K562 (cell line): ENCODE results near the gene MAST3. TPM values are rescaled to one million over a fixed set of nuclear protein-coding genes. Genes with fewer than 3 reads are reported as not detected.

ENCODE experiments used
- ATAC-seq: fragments of 200-7000 bp; cut with Tn5 transposase; 3 replicates; pipeline ENCODE4 v1.9.1; 2020; ENCODE audit warnings: moderate library complexity
- BruUV-seq: library from RNA; stranded (reverse); fragments of 400-500 nt; replicated peaks from 2 replicates; lab custom pipeline; 2021; lab: Mats Ljungman, UMichigan
- CTCF ChIA-PET: fragments of 300-600 bp; formaldehyde crosslinking; extraction: SDS; loops from one replicate; lab custom pipeline; 2021; ENCODE audit warnings: low intra/inter-chr PET ratio; lab: Yijun Ruan, JAX
- POLR2A ChIA-PET: fragments of 300-600, 350-650 bp; sonication (Branson Sonifier 250); formaldehyde crosslinking; extraction: SDS; loops from one replicate; lab custom pipeline; 2021; ENCODE audit warnings: antibody characterized with exemption, inconsistent platforms; lab: Yijun Ruan, JAX
- DNase-seq, 4 experiments: peaks; one replicate each; pipeline versions ENCODE4 v3.0.0 to v3.0.0-alpha.2; 2011 to 2018; ENCODE audit warnings: low spot score in 3 of 4, mixed read lengths in 3 of 4; ENCODE audit errors: extremely low read depth in 1 of 4
- FAIRE-seq: peaks from 2 replicates; lab custom pipeline; 2011; peaks lifted over from hg19 to GRCh38; lab: Jason Lieb, UNC
- H2AFZ ChIP-seq: 2 replicates; pipeline ENCODE4 v1.6.0; 2011; ENCODE audit warnings: low read depth, low read length, control low read depth, inconsistent platforms
- H3K27ac ChIP-seq: fragments of 200-600 bp; 3 replicates; pipeline ENCODE4 v1.8.0; 2011; ENCODE audit warnings: low read depth, mild to moderate bottlenecking, control low read depth, inconsistent platforms, low read length, moderate library complexity, mixed read lengths; ENCODE audit errors: extremely low read depth
- H3K27me3 ChIP-seq, 2 experiments: fragments of 300-600 bp in 1 of 2; 2 replicates in 1 of 2; 3 replicates in 1 of 2; pipeline versions ENCODE4 v1.6.0 to v1.8.0; 2011; ENCODE audit warnings: inconsistent platforms in 2 of 2, low read length in 2 of 2, mild to moderate bottlenecking in 1 of 2, mixed read lengths in 1 of 2, moderate library complexity in 1 of 2; ENCODE audit not compliant: control insufficient read depth in 2 of 2, insufficient read depth in 2 of 2
- H3K36me3 ChIP-seq: fragments of 300-600 bp; 3 replicates; pipeline ENCODE4 v1.8.0; 2011; ENCODE audit warnings: mild to moderate bottlenecking, low read length, inconsistent platforms; ENCODE audit not compliant: control insufficient read depth, insufficient read depth
- H3K4me1 ChIP-seq, 2 experiments: fragments of 200-600 bp in 1 of 2; replicated peaks in 1 of 2; 2 replicates in 1 of 2; 3 replicates in 1 of 2; pipeline versions ENCODE4 v1.5.1 to v1.8.0; 2011; ENCODE audit warnings: inconsistent platforms in 2 of 2, low read length in 2 of 2, mild to moderate bottlenecking in 1 of 2, mixed read lengths in 1 of 2, moderate library complexity in 1 of 2; ENCODE audit not compliant: control insufficient read depth in 2 of 2, insufficient read depth in 2 of 2
- H3K4me2 ChIP-seq: 2 replicates; pipeline ENCODE4 v1.6.1; 2011; ENCODE audit warnings: low read length, control low read depth, inconsistent platforms, mixed read lengths; ENCODE audit not compliant: insufficient read depth
- H3K4me3 ChIP-seq: fragments of 200-600 bp; sonication (generic), shearing (Covaris generic); 2 replicates; pipeline ENCODE4 v1.5.1; 2016; ENCODE audit warnings: control low read depth, inconsistent platforms
- H3K79me2 ChIP-seq: fragments of 200-600 bp; 3 replicates; pipeline ENCODE4 v1.8.0; 2011; ENCODE audit warnings: low read length, inconsistent platforms; ENCODE audit not compliant: control insufficient read depth, insufficient read depth
- H3K9ac ChIP-seq, 2 experiments: 2 replicates each; pipeline versions ENCODE4 v1.6.0 to v1.6.1; 2011; ENCODE audit warnings: low read depth in 2 of 2, low read length in 2 of 2, control low read depth in 1 of 2, inconsistent platforms in 1 of 2, mild to moderate bottlenecking in 1 of 2, mixed read lengths in 1 of 2; ENCODE audit not compliant: insufficient read depth in 1 of 2
- H3K9me1 ChIP-seq: one replicate; pipeline ENCODE4 v1.6.0; 2011; ENCODE audit warnings: inconsistent platforms, mild to moderate bottlenecking, low read length, moderate library complexity; ENCODE audit not compliant: control insufficient read depth, insufficient read depth
- H3K9me3 ChIP-seq: replicated peaks from 2 replicates; pipeline ENCODE4 v1.5.1; 2011; ENCODE audit warnings: low read depth, low read length, inconsistent platforms; ENCODE audit not compliant: control insufficient read depth, insufficient read depth
- H4K20me1 ChIP-seq: replicated peaks from 2 replicates; pipeline ENCODE4 v1.6.1; 2011; ENCODE audit warnings: low read length, inconsistent platforms, mixed read lengths; ENCODE audit not compliant: control insufficient read depth, insufficient read depth
- BCOR ChIP-seq: fragments of 450-650 bp; IDR thresholded peaks from 2 replicates; pipeline ENCODE4 v1.6.1; 2016
- CBX5 ChIP-seq: IDR thresholded peaks from 2 replicates; pipeline ENCODE4 v1.6.1; 2014; ENCODE audit warnings: low read depth, borderline replicate concordance
- E2F1 ChIP-seq: sonication (generic); formaldehyde crosslinking; IDR thresholded peaks from 2 replicates; pipeline ENCODE4 v1.8.1; 2023; ENCODE audit warnings: mild to moderate bottlenecking, missing genetic modification reagents, moderate library complexity
- EGR1 ChIP-seq: fragments of 450-650 bp; conservative IDR thresholded peaks from 2 replicates; pipeline ENCODE4 v1.6.1; 2017; ENCODE audit warnings: mild to moderate bottlenecking
- ELF4 ChIP-seq: fragments of 450-650 bp; formaldehyde crosslinking; IDR thresholded peaks from 2 replicates; pipeline ENCODE4 v1.4.0; 2022; ENCODE audit warnings: missing genetic modification characterization
- NFE2L1 ChIP-seq: fragments of 450-650 bp; IDR thresholded peaks from 2 replicates; pipeline ENCODE4 v1.6.1; 2016; ENCODE audit warnings: missing genetic modification characterization, low read depth, mild to moderate bottlenecking, missing compliant biosample characterization, moderate library complexity, borderline replicate concordance
- RFX1 ChIP-seq: fragments of 450-650 bp; IDR thresholded peaks from 2 replicates; pipeline ENCODE4 v1.6.1; 2016; ENCODE audit warnings: mild to moderate bottlenecking, moderate library complexity
- SRF ChIP-seq, 2 experiments: fragments of 250-450, 450-650 bp in 1 of 2; sonication (Bioruptor Pico) in 1 of 2; sonication (generic) in 1 of 2; formaldehyde crosslinking; IDR thresholded peaks; 2 replicates each; pipeline versions ENCODE4 v1.5.0 to v1.5.1; 2020 to 2022; ENCODE audit warnings: mild to moderate bottlenecking in 1 of 2, missing genetic modification reagents in 1 of 2
- SRSF3 ChIP-seq: fragments of 200-400 bp; formaldehyde crosslinking; IDR thresholded peaks from 2 replicates; pipeline ENCODE4 v1.6.1; 2016; ENCODE audit warnings: mild to moderate bottlenecking, low read length, moderate library complexity; ENCODE audit not compliant: insufficient read depth
- TAF1 ChIP-seq: IDR thresholded peaks from 2 replicates; pipeline ENCODE4 v1.6.1; 2011; ENCODE audit warnings: mild to moderate bottlenecking, low read length, moderate library complexity; ENCODE audit not compliant: insufficient read depth, control insufficient read depth, severe bottlenecking; ENCODE audit errors: extremely low read depth
- ZC3H8 ChIP-seq: fragments of 450-650 bp; IDR thresholded peaks from 2 replicates; pipeline ENCODE4 v1.6.1; 2017
- WGBS: fragments of 100-300 bp; shearing (Covaris generic); methylation state at CpG from one replicate; pipeline ENCODE4 v1.1.6; 2016; ENCODE audit warnings: low coverage, mixed read lengths; ENCODE audit not compliant: insufficient coverage; ENCODE audit errors: missing lambda C conversion rate; 5-methylcytosine and 5-hydroxymethylcytosine counted together
- in situ Hi-C: fragments of 300-500 bp; cut with MboI; formaldehyde crosslinking; loops from 4 replicates; pipeline ENCODE4 v1.15.0; 2018; ENCODE audit warnings: inconsistent platforms, mixed read lengths
- intact Hi-C: fragments of 100-400 bp; cut with micrococcal nuclease; formaldehyde crosslinking; loops from 2 replicates; pipeline ENCODE4 v1.14.2; 2022
- polyA plus RNA-seq, 8 experiments: library from polyadenylated mRNA; depleted of rRNA in 4 of 8; stranded (reverse) in 5 of 8; unstranded in 3 of 8; fragments of >200 nt; fragmentation: Nextera tagmentation in 2 of 8; fragmentation: Illumina TruSeq in 1 of 8; extraction: Ambion mirVana in 2 of 8; extraction: Trizol in 1 of 8; gene quantifications; 2 replicates each; pipeline versions ENCODE4 v1.2.1 to v1.2.3, GENCODE V29; 2011 to 2014; ENCODE audit warnings: inconsistent platforms in 1 of 8, missing spikeins in 1 of 8
- total RNA-seq, 7 experiments: library from RNA; depleted of rRNA in 6 of 7; stranded (reverse); fragments of >200 nt in 6 of 7; fragmentation: Illumina TruSeq in 2 of 7; extraction: Trizol in 2 of 7; gene quantifications; 2 replicates each; pipeline versions ENCODE4 v1.2.1 to v1.2.3, GENCODE V29; 2011 to 2021; ENCODE audit warnings: low replicate concordance in 1 of 7

Gene MAST3
- total and polyA plus RNA-seq, 9 of the 15 experiments (the other 6 are each of a cell fraction or from before 2014, with no cell fraction given), result 0.94 to 9.9 (median 2.4) TPM

- ATAC-seq, result no peak
- POLR2A ChIA-PET, result interaction anchor here (0.6 to 0.7 kb wide), 3 partner anchors 9 to 296 kb away, joined by 3 read pairs; no protein-coding TSS in a partner anchor
- no peak for DNase-seq
- Histone ChIP-seq H3K9me3 (no peaks in the 10 kb centered on the region), H4K20me1 (no peaks in the 10 kb centered on the region), H2AFZ (no peak overlapping the region), H3K4me2 (peak overlapping the region; percentile 85; the same call in 1 of the 2 replicates), H3K9me1 (no peaks in the 10 kb centered on the region), H3K36me3 (peaks cover 30% of the 10 kb centered on the region; the same call in 2 of the 3 replicates), H3K9ac (peak overlapping the region in 1 of 2 experiments; percentile 91; a peak in 1 of 4 replicates), H3K4me1 (peaks cover 13 to 36% of the 10 kb centered on the region in 2 experiments; a peak in 4 of 5 replicates), H3K27me3 (no peaks in the 10 kb centered on the region), H3K4me3 (no peak overlapping the region), H3K27ac (no peak overlapping the region), H3K79me2 (peaks cover 14% of the 10 kb centered on the region; the same call in 2 of the 3 replicates)
- WGBS, result 63% methylated on average over 12 of the region's 13 CpGs
- no TSS peak for BruUV-seq
- in situ Hi-C loops (no loop called here), intact Hi-C loops (loop anchor here (10.0 kb wide), 1 partner anchor 206 kb away; the partner anchor contains the start of gene LSM4)
- no peak for TF ChIP-seq ELF4 (CRISPR knock-in tag)
- 0 out of 2 replicates have a peak, but pooled peaks have one; percentile 15 for TF ChIP-seq BCOR
- CTCF ChIA-PET, result no interaction called here
- peak; percentile 57 for FAIRE-seq
These were observed 21.6 kb downstream of the MAST3 start for GRCh38 chr19:18119013-18119716.

DNA sequence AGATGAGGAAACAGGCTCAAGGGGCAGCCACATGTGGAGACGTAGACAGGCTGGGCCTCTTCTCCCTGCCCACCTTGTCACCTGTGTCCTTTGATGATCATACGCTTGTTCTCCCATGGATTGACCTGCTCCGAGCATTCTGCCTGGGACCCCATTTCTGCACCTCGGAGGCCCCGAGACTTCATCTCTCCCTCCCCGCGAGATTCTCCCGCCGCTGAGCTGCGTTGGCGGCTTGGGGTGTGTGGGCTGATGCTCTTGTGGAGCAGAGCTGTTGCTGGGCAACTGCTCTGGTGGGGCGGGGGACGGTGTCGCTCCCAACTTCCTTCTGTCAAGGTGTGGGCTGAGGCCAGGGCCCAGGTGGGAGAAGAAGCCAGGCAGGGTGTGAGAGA lies 22.1 kb downstream of the MAST3 start:
- H3K9me3 ChIP-seq, result no peaks in the 10 kb centered on the region
- H3K4me2 ChIP-seq, result no peak overlapping the region
- H4K20me1 ChIP-seq, result no peaks in the 10 kb centered on the region
- ChIA-PET POLR2A (interaction anchor here (0.7 kb wide), 1 partner anchor 295 kb away, joined by 3 read pairs; no protein-coding TSS in a partner anchor), CTCF (no interaction called here)
- BruUV-seq, result no TSS peak
- peaks cover 13 to 36% of the 10 kb centered on the region in 2 experiments; a peak in 4 of 5 replicates for H3K4me1 ChIP-seq
- no peaks in the 10 kb centered on the region for H3K9me1 ChIP-seq
- FAIRE-seq (no peak), DNase-seq (peak in 1 of 4 experiments; percentile 30), ATAC-seq (no peak)
- H3K27me3 ChIP-seq, result no peaks in the 10 kb centered on the region
- peaks cover 33% of the 10 kb centered on the region; the same call in 2 of the 3 replicates for H3K36me3 ChIP-seq
- H3K9ac ChIP-seq, result peak overlapping the region in 1 of 2 experiments; percentile 59; a peak in 1 of 4 replicates
- intact Hi-C loops (loop anchor here (10.0 kb wide), 1 partner anchor 205 kb away; the partner anchor contains the start of gene LSM4), in situ Hi-C loops (no loop called here)
- H3K4me3 ChIP-seq, result no peak overlapping the region
- 69% methylated on average over 11 of the region's 14 CpGs for WGBS
- no peak overlapping the region for H3K27ac ChIP-seq
- peaks cover 14% of the 10 kb centered on the region; the same call in 2 of the 3 replicates for H3K79me2 ChIP-seq
- no peak overlapping the region for H2AFZ ChIP-seq
- TF ChIP-seq CBX5 (no peak), SRSF3 (no peak), E2F1 (no peak), NFE2L1 (tag) (no peak), ZC3H8 (no peak), TAF1 (no peak), RFX1 (peak; percentile 58; the same call in 1 of the 2 replicates), SRF (CRISPR knock-in tag; IDR thresholded peaks at IDR 0.05) (no peak), EGR1 (peak; percentile 32; the same call in 1 of the 2 replicates)
